Nasal cavity respiratory epithelium epithelial cell of viscerocranial mucosa (primary cell): ENCODE measurements around the gene KIF15. TPM values are rescaled to one million over a fixed set of nuclear protein-coding genes. Genes with fewer than 3 reads are reported as not detected.

Source experiments
- total RNA-seq: library from RNA; depleted of rRNA; stranded (reverse); fragments of >200 nt; gene quantifications from 2 replicates; pipeline ENCODE4 v1.2.3, GENCODE V29; 2014

KIF15 gene
- total RNA-seq: 0.50 and 0.68 TPM in 2 replicates

GRCh38 chr3:44761424-44762169 lies at the start of gene KIF15, which contains the start of gene KIAA1143:
Gene KIF15 (plus strand): TSS chr3:44761794. CDS start chr3:44761866, 72 bp downstream.
Gene KIAA1143 (minus strand): TSS chr3:44761619. CDS start chr3:44761602, 17 bp downstream.

GRCh38 chr3:44712455-44713075 lies 49.0 kb upstream of the KIF15 start, which contains the start of gene ZNF502:
Gene ZNF502 (plus strand): TSS chr3:44712660. CDS start chr3:44720262, 7,602 bp downstream.

GRCh38 chr3:44729384-44729910 lies 32.1 kb upstream of the KIF15 start, which contains the start of gene ZNF501:
Gene ZNF501 (plus strand): TSS chr3:44729635. CDS start chr3:44734422, 4,787 bp downstream.

GRCh38 chr3:44861412-44862225 lies 100.0 kb downstream of the KIF15 start, which contains the start of gene TMEM42:
Gene TMEM42 (plus strand): TSS chr3:44861912. CDS start chr3:44861925, 13 bp downstream.

GRCh38 chr3:44874308-44874707 lies 112.7 kb downstream of the KIF15 start, which contains the start of gene TGM4:
Gene TGM4 (plus strand): TSS chr3:44874608. CDS start chr3:44874679, 71 bp downstream.

Other genes starting within 250 kb of the KIF15 start
- gene ZKSCAN7, start 206.6 kb upstream of the KIF15 start, total RNA-seq: 2.7 and 7.8 TPM in 2 replicates
- gene ZNF660, start 176.8 kb upstream of the KIF15 start, total RNA-seq: 0.34 and 0.78 TPM in 2 replicates
- gene ZNF197, start 136.8 kb upstream of the KIF15 start, total RNA-seq: 20.2 and 25.3 TPM in 2 replicates
- 14.7 and 20.2 TPM in 2 replicates for gene ZNF35, start 113.1 kb upstream of the KIF15 start, total RNA-seq
- 6.2 and 9.0 TPM in 2 replicates for gene ZNF502, start 49.1 kb upstream of the KIF15 start, total RNA-seq
- 7.9 and 8.2 TPM in 2 replicates for gene ZNF501, start 32.2 kb upstream of the KIF15 start, total RNA-seq
- 7.5 and 16.9 TPM in 2 replicates for gene KIAA1143, start 175 bp upstream of the KIF15 start, total RNA-seq
- 11.9 and 15.7 TPM in 2 replicates for gene TMEM42, start 100.1 kb downstream of the KIF15 start, total RNA-seq
- gene TGM4, start 112.8 kb downstream of the KIF15 start, total RNA-seq: 0.28 and 0.34 TPM in 2 replicates
- 53.7 and 98.7 TPM in 2 replicates for gene ZDHHC3, start 214.4 kb downstream of the KIF15 start, total RNA-seq
- 45.2 and 57.8 TPM in 2 replicates for gene EXOSC7, start 214.4 kb downstream of the KIF15 start, total RNA-seq